ENCODE measurements around the gene TMEM94. TPM values are rescaled to one million over a fixed set of nuclear protein-coding genes. Genes with fewer than 3 reads are reported as not detected.

Gene TMEM94
- total and polyA plus RNA-seq, 2 of the 13 experiments (the other 11 are each of a cell fraction or from before 2014, with no cell fraction given), result 32.6 to 134 TPM

DNA sequence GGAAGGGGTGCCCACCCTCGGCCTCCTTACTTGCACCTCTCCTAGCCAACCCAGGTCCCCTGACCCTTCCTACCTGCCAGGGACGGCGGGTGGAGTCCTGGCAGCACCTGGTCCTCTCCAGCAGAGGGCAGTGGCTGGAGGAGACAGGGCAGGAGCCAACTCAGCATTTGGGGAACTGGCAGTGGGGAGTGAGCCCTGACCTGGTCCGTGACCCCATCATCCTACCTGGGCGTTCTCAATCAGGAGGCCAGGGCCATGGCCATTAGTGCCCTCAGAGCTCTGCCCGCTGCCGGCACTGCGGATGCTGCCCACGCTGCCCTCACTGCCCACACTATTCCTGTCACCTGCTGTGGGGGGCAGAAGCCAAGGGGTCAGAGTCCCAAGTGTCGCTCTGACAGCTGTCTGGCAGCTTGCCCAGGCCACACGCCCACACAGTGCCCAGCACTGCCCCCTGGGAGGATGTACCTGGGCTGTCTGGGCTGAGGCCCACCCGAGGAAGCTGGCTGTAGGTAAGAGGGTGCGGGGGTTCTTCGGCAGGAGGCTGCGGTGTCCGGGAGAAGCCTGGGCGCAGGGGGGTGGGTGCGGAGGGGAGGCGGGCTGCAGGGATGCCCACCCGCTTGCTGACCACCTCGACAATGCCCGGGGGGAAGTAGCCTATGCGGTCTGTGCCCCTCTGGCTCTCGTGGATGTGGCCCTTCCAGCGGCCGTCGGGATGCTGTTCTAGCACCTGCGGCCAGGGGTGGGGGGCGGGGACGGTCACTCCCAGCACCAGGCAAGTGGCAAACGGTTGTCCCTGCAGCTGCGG, 48.1 kb downstream of the TMEM94 start (continued):
- TF ChIP-seq, protein P1, sequence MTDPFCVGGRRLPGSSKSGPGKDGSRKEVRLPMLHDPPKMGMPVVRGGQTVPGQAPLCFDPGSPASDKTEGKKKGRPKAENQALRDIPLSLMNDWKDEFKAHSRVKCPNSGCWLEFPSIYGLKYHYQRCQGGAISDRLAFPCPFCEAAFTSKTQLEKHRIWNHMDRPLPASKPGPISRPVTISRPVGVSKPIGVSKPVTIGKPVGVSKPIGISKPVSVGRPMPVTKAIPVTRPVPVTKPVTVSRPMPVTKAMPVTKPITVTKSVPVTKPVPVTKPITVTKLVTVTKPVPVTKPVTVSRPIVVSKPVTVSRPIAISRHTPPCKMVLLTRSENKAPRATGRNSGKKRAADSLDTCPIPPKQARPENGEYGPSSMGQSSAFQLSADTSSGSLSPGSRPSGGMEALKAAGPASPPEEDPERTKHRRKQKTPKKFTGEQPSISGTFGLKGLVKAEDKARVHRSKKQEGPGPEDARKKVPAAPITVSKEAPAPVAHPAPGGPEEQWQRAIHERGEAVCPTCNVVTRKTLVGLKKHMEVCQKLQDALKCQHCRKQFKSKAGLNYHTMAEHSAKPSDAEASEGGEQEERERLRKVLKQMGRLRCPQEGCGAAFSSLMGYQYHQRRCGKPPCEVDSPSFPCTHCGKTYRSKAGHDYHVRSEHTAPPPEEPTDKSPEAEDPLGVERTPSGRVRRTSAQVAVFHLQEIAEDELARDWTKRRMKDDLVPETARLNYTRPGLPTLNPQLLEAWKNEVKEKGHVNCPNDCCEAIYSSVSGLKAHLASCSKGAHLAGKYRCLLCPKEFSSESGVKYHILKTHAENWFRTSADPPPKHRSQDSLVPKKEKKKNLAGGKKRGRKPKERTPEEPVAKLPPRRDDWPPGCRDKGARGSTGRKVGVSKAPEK (CRISPR knock-in tag; IDR thresholded peaks at IDR 0.05; ENCODE audit: borderline replicate concordance), result no peak
- TF ChIP-seq KAT8 (CRISPR knock-in tag; IDR thresholded peaks at IDR 0.05), result no peak
- no peak for TF ChIP-seq PHF8 (CRISPR knock-in tag; IDR thresholded peaks at IDR 0.05)
- TF ChIP-seq ZNF441 (CRISPR knock-in tag; IDR thresholded peaks at IDR 0.05; ENCODE audit: borderline replicate concordance), result no peak
- no peak for TF ChIP-seq DR1 (CRISPR knock-in tag; IDR thresholded peaks at IDR 0.05)
- peak; percentile 60 for TF ChIP-seq AGO1 (IDR thresholded peaks at IDR 0.05; ENCODE audit: low read depth, low read length, poor library complexity, severe bottlenecking)
- TF ChIP-seq FOXM1 (CRISPR knock-in tag; IDR thresholded peaks at IDR 0.05), result no peak
- TF ChIP-seq MEIS1 (CRISPR knock-in tag; IDR thresholded peaks at IDR 0.05; ENCODE audit: borderline replicate concordance), result no peak; the same call in 1 of the 2 replicates
- TF ChIP-seq, protein P2, sequence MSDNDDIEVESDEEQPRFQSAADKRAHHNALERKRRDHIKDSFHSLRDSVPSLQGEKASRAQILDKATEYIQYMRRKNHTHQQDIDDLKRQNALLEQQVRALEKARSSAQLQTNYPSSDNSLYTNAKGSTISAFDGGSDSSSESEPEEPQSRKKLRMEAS (IDR thresholded peaks at IDR 0.05), result 0 out of 2 replicates have a peak, but pooled peaks have one; percentile 13
- no peak for TF ChIP-seq KDM6A (CRISPR knock-in tag; IDR thresholded peaks at IDR 0.05; ENCODE audit: low read depth)
- 0 out of 2 replicates have a peak, but pooled peaks have one; percentile 54 for TF ChIP-seq ZNF124 (CRISPR knock-in tag; IDR thresholded peaks at IDR 0.05)
- TF ChIP-seq NFYC (CRISPR knock-in tag; IDR thresholded peaks at IDR 0.05), result no peak
- peak; percentile 53; the same call in 1 of the 2 replicates for TF ChIP-seq ZNF350 (CRISPR knock-in tag; IDR thresholded peaks at IDR 0.05; ENCODE audit: borderline replicate concordance, low read depth)
- TF ChIP-seq NONO (IDR thresholded peaks at IDR 0.05), result no peak
- TF ChIP-seq NONO (CRISPR knock-in tag; conservative IDR thresholded peaks at IDR 0.05), result peak; percentile 20; the same call in 1 of the 2 replicates
- no peak for TF ChIP-seq ZMYM2 (CRISPR knock-in tag; IDR thresholded peaks at IDR 0.05)
- no peak for TF ChIP-seq SMAD3 (CRISPR knock-in tag; IDR thresholded peaks at IDR 0.05)
- TF ChIP-seq ZNF879 (CRISPR knock-in tag; IDR thresholded peaks at IDR 0.05), result no peak
- TF ChIP-seq ZBTB8A (CRISPR knock-in tag; IDR thresholded peaks at IDR 0.05; ENCODE audit: borderline replicate concordance, low read depth), result no peak
- no peak for TF ChIP-seq HOXA7 (CRISPR knock-in tag; IDR thresholded peaks at IDR 0.05)
- TF ChIP-seq, protein P3, sequence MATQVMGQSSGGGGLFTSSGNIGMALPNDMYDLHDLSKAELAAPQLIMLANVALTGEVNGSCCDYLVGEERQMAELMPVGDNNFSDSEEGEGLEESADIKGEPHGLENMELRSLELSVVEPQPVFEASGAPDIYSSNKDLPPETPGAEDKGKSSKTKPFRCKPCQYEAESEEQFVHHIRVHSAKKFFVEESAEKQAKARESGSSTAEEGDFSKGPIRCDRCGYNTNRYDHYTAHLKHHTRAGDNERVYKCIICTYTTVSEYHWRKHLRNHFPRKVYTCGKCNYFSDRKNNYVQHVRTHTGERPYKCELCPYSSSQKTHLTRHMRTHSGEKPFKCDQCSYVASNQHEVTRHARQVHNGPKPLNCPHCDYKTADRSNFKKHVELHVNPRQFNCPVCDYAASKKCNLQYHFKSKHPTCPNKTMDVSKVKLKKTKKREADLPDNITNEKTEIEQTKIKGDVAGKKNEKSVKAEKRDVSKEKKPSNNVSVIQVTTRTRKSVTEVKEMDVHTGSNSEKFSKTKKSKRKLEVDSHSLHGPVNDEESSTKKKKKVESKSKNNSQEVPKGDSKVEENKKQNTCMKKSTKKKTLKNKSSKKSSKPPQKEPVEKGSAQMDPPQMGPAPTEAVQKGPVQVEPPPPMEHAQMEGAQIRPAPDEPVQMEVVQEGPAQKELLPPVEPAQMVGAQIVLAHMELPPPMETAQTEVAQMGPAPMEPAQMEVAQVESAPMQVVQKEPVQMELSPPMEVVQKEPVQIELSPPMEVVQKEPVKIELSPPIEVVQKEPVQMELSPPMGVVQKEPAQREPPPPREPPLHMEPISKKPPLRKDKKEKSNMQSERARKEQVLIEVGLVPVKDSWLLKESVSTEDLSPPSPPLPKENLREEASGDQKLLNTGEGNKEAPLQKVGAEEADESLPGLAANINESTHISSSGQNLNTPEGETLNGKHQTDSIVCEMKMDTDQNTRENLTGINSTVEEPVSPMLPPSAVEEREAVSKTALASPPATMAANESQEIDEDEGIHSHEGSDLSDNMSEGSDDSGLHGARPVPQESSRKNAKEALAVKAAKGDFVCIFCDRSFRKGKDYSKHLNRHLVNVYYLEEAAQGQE (IDR thresholded peaks at IDR 0.05; ENCODE audit: borderline replicate concordance in 1 of 2, low read depth in 1 of 2, low read length in 2 of 2), result no peak
- TF ChIP-seq, protein P4, sequence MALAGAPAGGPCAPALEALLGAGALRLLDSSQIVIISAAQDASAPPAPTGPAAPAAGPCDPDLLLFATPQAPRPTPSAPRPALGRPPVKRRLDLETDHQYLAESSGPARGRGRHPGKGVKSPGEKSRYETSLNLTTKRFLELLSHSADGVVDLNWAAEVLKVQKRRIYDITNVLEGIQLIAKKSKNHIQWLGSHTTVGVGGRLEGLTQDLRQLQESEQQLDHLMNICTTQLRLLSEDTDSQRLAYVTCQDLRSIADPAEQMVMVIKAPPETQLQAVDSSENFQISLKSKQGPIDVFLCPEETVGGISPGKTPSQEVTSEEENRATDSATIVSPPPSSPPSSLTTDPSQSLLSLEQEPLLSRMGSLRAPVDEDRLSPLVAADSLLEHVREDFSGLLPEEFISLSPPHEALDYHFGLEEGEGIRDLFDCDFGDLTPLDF (CRISPR knock-in tag; IDR thresholded peaks at IDR 0.05), result no peak

Measured in HepG2 (cell line).